IPS-NIHi7 (cell line): ENCODE results near the gene FKBP5.
A peak's percentile ranks its signal among the peaks of the same experiment; 100 is the strongest.
"Not testable (repeated sequence)": the region's sequence is repeated elsewhere in the genome, so short reads cannot be mapped to it uniquely, and the experiment has no call there.

Source experiments
- DNase-seq: peaks from one replicate; pipeline ENCODE4 v3.0.0; 2012; ENCODE audit warnings: mixed read lengths; ENCODE audit errors: extremely low spot score

The FKBP5 gene

DNA sequence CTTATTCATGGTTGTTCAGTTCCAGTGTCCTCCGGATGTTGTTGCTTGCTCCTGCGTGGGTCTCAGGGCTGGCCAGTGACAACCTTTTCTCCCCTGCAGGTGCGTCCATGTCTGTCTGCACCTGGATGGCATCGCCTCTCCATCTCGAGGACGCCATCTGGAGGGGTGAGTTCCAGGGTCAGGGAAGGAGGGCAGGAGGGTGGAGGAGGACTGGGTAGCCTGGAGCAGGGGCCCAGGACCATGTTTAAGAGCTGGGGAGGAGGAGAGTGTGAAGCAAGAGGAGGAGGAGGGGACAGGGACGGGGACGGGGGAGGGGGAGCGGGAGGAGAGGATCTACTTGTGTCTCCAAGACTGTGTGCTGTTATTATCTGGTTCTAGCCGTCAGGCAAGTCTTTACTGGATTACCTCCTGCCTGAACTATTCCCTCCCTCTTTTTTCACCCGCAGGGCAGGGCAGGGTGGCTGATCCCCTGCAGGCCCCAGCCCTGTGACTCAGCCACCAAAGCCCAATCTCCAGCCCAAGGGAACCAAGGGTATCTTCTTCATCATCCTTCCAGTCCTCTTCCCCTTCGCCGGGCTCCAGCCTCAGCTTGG, 143.8 kb downstream of the FKBP5 start:
- no peak for DNase-seq

DNA sequence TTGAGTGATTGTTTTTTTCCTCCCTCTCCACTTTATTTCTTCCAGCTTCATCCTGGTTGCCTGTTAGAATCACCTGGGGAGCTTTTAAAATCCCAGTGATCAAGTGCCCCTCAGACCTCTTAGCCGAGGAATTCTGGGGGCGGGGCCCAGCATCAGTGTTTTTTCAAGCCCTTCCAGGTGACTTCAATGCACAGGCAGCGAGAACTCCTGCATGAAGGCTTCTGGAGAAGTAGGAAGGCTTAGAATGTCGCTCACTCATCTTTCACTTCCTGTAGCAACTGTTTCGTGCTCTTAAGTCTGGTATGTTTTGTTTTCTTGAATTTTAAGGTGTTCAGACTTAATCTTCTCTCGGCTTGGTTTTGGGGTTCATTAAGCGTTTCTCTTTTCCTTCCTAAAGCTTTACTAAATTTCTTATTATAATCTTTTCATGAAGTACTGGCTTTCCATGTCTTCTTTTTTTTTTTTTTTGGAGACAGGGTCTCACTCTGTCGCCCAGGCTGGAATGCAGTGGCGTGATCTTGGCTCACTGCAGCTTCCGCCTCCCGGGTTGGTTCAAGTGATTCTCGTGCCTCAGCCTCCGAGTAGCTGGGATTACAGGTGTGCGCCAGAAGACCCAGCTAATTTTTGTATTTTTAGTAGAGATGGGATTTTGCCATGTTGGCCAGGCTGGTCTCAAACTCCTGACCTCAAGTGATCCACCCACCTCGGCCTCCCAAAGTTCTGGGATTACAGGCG, 145.1 kb downstream of the FKBP5 start:
- peak; percentile 65 for DNase-seq

DNA sequence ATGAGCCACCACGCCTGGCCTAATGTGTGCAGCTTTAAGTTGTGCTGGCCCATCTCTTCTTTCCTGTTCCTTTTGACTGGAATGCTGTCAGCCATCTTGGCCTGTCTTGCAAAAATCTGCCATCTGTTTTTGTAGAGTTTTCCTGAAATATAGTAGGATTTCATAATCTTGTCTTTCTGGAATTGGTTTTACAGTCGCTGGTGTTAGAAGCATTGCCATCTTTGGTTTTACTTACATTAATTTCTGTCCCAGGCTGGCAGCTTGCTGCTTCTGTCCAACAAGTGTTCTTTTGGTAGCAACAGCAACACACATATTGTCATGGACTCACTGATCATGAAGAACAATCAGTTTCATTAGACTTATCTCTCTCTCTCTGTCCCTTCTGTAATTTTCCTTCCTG, 146.9 kb downstream of the FKBP5 start:
- DNase-seq, result no peak

DNA sequence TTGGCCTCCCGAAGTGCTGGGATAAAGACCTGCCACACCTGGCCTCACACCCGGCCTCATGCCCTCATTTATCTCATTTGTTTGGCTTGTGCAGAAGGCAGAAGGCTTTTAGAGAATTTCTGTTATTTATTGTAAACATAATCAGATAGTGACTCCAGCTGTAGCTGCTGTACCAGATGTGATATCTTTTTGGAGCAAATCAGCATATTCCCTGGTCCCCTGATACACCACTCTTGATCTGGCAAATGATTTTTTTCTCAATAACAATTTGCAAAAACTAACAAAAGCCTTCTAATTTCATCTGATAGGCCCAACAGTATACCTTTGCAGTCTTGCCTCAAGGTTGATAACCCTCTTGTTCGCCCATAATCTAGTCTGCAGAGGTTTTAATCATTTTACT, 149.5 kb downstream of the FKBP5 start:
- no peak for DNase-seq

DNA sequence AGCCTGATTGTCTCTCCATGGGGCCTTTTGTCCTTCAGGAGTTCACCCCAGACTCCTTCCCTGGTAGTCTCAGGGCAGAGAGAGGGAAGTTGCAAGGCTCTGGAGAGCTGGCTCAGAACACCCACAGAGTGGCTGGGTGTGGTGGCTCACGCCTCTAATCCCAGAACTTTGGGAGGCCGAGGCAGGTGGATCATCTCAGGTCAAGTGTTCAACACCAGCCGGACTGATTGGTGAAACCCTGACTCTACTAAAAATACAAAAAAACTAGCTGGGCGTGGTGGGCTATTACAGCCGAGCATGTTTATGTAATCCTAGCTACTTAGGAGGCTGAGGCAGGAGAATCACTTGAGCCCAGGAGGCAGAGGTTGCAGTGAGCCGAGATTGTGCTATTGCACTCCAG, 152.9 kb downstream of the FKBP5 start:
- DNase-seq, result not testable (repeated sequence)

DNA sequence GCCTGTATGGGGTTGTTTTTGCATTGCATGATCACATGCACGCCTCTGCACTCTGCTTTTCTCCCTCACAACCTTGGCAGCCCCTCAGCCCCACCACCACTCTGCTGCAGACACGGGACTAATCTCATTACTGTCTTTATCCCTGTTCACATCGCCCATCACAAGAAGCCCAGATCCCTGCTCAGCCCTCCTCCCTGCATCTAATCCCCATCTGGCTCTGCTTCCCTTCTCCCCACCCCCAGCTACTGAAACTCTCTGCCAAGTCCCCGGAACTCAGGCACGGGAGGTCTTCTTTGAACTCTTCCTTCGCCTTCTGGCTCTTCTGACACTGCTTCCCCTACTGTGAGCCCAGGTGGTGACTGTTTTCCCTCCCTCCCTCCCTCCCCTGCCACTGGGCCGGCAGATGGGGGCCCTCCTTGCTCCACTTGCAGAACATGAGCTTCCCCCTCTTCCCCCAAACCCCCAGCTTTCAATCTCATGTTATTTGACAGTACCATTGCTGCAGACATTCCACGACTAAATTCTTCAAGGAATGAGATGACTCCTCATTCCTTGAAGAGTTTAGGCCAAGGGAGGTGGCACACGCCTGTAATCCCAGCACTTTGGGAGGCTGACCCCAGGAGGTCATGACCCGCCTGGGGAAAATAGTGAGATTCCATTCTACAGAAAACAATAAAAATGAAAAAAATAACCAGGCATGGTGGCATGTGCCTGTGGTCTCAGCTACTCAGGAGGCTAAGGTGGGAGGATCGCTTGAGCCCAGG, 154.1 kb downstream of the FKBP5 start:
- no peak for DNase-seq

DNA sequence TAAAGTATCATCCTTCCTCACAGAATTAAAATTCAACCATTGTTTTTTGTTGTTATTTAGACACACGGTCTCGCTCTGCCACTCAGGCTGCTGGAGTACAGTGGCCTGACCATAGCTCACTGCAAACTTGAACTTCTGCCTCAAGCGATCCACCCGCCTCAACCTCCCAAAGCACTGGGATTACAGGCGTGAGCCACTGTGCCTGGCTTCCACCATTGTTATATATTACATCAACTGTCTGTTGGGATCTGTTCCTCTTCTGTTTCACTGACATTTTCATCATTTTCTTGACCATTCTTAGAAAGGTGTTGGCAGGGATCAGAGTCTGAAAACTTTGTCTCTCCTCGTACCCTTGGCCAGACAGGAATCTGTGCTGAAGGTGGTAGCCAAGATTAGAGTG, 154.7 kb downstream of the FKBP5 start:
- DNase-seq, result no peak

DNA sequence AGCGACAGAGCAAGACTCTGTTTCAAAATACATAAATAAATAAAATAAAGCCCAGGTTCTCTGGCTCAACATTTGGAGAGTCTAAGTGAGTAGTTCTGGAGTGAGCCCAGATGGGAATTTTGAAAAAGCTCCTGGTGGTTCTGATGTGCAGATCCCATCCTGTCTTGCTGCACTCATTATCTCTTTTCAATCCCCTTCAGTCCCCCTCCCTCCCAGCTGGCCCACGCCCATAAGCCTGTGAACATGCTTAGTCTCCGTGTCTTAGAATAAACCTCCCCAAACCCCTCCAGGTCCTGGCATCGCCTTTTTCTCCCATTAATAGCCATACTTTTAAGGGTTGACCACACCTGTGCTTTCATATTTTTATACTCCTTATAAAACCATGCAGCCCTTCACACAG, 156.6 kb downstream of the FKBP5 start:
- no peak for DNase-seq

DNA sequence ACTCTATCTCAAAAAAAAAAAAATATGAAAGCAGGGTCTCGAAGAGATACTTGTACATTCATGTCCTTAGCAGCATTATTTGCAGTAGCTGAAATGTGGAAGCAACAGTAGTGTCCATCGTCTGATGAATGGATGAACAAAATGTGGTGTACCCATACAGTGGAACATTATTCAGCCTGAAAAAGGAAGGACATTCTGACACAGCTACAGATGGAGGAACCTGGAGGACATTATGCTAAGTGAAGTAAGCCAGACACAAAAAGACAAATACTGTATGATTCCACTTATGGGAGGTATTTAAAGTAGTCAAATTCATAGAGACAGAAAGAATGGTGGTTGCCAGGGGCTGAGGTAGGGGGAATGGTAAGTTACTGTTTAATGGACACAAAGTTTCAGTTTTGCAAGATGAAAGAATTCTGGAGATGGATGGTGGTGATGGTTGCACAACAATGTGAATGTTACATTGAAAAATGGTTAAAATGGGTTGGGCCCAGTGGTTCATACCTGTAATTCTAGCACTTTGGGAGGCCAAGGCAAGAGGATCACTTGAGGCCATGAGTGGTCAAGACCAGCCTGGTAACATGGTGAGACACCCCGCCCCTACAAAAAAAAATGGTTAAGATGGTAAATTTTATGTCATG, 164.2 kb downstream of the FKBP5 start:
- DNase-seq, result no peak
